ENCODE results near the gene MYOM3.

The MYOM3 gene

GRCh38 chr1:24140741-24141181, 28.8 kb upstream of the MYOM3 start:
- intact Hi-C loops (cut with DNase I; ENCODE audit: low total_unique reads), result no loop called here

GRCh38 chr1:24139841-24140425, 28.0 kb upstream of the MYOM3 start:
- TF ChIP-seq CTCF (IDR thresholded peaks at IDR 0.05), result no peak
- H3K36me3 ChIP-seq, result no peaks in the 10 kb centered on the region
- no peak overlapping the region for H3K27ac ChIP-seq
- peaks cover 0 to 12% (median 0%) of the 10 kb centered on the region in 4 donors for H3K4me1 ChIP-seq
- intact Hi-C loops (cut with DNase I; ENCODE audit: low total_unique reads), result no loop called here
- DNase-seq, result no peak
- H3K4me3 ChIP-seq, result no peak overlapping the region
- no peaks in the 10 kb centered on the region for H3K9me3 ChIP-seq
- peaks cover 0 to 7% of the 10 kb centered on the region in 2 donors for H3K27me3 ChIP-seq

More at GRCh38 chr1:24140741-24141181, 28.8 kb upstream of the MYOM3 start:
- H3K4me1 ChIP-seq, result peaks cover 0 to 12% (median 0%) of the 10 kb centered on the region in 4 donors
- H3K36me3 ChIP-seq, result no peaks in the 10 kb centered on the region
- H3K9me3 ChIP-seq, result no peaks in the 10 kb centered on the region
- no peak for TF ChIP-seq CTCF (IDR thresholded peaks at IDR 0.05)
- no peak overlapping the region for H3K27ac ChIP-seq
- H3K4me3 ChIP-seq, result no peak overlapping the region
- no peak for DNase-seq
- H3K27me3 ChIP-seq, result peaks cover 0 to 7% of the 10 kb centered on the region in 2 donors

GRCh38 chr1:24139222-24139489, 27.2 kb upstream of the MYOM3 start:
- intact Hi-C loops (cut with DNase I; ENCODE audit: low total_unique reads), result no loop called here
- H3K9me3 ChIP-seq, result no peaks in the 10 kb centered on the region
- no peak for TF ChIP-seq CTCF (IDR thresholded peaks at IDR 0.05)

GRCh38 chr1:24138476-24139221, 26.7 kb upstream of the MYOM3 start:
- intact Hi-C loops (cut with DNase I; ENCODE audit: low total_unique reads), result no loop called here

More at GRCh38 chr1:24139222-24139489, 27.2 kb upstream of the MYOM3 start:
- no peaks in the 10 kb centered on the region for H3K36me3 ChIP-seq
- no peak for DNase-seq
- H3K4me1 ChIP-seq, result peaks cover 0 to 12% (median 0%) of the 10 kb centered on the region in 4 donors
- H3K27ac ChIP-seq, result no peak overlapping the region
- peaks cover 0 to 7% of the 10 kb centered on the region in 2 donors for H3K27me3 ChIP-seq
- no peak overlapping the region for H3K4me3 ChIP-seq

GRCh38 chr1:24136956-24137539, 25.1 kb upstream of the MYOM3 start:
- H3K27me3 ChIP-seq, result peaks cover 0 to 9% of the 10 kb centered on the region in 2 donors
- no peak for DNase-seq
- no peaks in the 10 kb centered on the region for H3K9me3 ChIP-seq
- intact Hi-C loops (cut with DNase I; ENCODE audit: low total_unique reads), result no loop called here
- H3K36me3 ChIP-seq, result no peaks in the 10 kb centered on the region
- H3K4me1 ChIP-seq, result no peaks in the 10 kb centered on the region
- H3K27ac ChIP-seq, result no peak overlapping the region
- TF ChIP-seq CTCF (IDR thresholded peaks at IDR 0.05), result no peak
- H3K4me3 ChIP-seq, result no peak overlapping the region

More at GRCh38 chr1:24138476-24139221, 26.7 kb upstream of the MYOM3 start:
- no peak overlapping the region for H3K27ac ChIP-seq
- no peaks in the 10 kb centered on the region for H3K9me3 ChIP-seq
- peaks cover 0 to 7% of the 10 kb centered on the region in 2 donors for H3K27me3 ChIP-seq
- peaks cover 0 to 12% (median 0%) of the 10 kb centered on the region in 4 donors for H3K4me1 ChIP-seq
- H3K4me3 ChIP-seq, result no peak overlapping the region
- TF ChIP-seq CTCF (IDR thresholded peaks at IDR 0.05), result no peak
- H3K36me3 ChIP-seq, result no peaks in the 10 kb centered on the region
- DNase-seq, result no peak
